Neural cell (in vitro differentiated cells): ENCODE measurements around the gene MT1M. TPM values are rescaled to one million over a fixed set of nuclear protein-coding genes. Genes with fewer than 3 reads are reported as not detected.

Experiments used
- H2AFZ ChIP-seq: fragments of 200-600, 300-800 bp; sonication (generic), shearing (Covaris generic); 2 replicates; pipeline ENCODE4 v1.6.0; 2014; ENCODE audit warnings: low read depth, mild to moderate bottlenecking, antibody characterized with exemption, low read length, moderate library complexity
- H3F3A ChIP-seq: fragments of 200-600 bp; shearing (Covaris generic); 2 replicates; pipeline ENCODE4 v1.6.1; 2016; ENCODE audit warnings: mild to moderate bottlenecking, moderate library complexity, mixed read lengths, antibody characterized with exemption, low read length; ENCODE audit not compliant: insufficient read depth, poor library complexity, severe bottlenecking
- H3K27ac ChIP-seq: fragments of 200-600, 300-800 bp; sonication (generic), shearing (Covaris generic); 2 replicates; pipeline ENCODE4 v1.5.1; 2014; ENCODE audit warnings: mild to moderate bottlenecking, low read length, moderate library complexity
- H3K27me3 ChIP-seq: fragments of 300-800, 200-600 bp; sonication (generic), shearing (Covaris generic); 2 replicates; pipeline ENCODE4 v1.6.0; 2014; ENCODE audit warnings: mild to moderate bottlenecking, low read depth, low read length, moderate library complexity; ENCODE audit not compliant: insufficient read depth
- H3K36me3 ChIP-seq: fragments of 300-800, 200-600 bp; sonication (generic), shearing (Covaris generic); 2 replicates; pipeline ENCODE4 v1.5.1; 2014; ENCODE audit warnings: mild to moderate bottlenecking, antibody characterized with exemption, low read length, moderate library complexity; ENCODE audit not compliant: insufficient read depth
- H3K4me2 ChIP-seq: fragments of 300-800, 200-600 bp; sonication (generic), shearing (Covaris generic); 2 replicates; pipeline ENCODE4 v1.6.0; 2014; ENCODE audit warnings: mild to moderate bottlenecking, low read length
- H3K4me3 ChIP-seq: fragments of 300-800, 200-600 bp; sonication (generic), shearing (Covaris generic); 2 replicates; pipeline ENCODE4 v1.5.1; 2014; ENCODE audit warnings: mild to moderate bottlenecking, low read length, moderate library complexity
- H3K79me2 ChIP-seq: fragments of 200-600 bp; shearing (Covaris generic); replicated peaks from 2 replicates; pipeline ENCODE4 v1.6.0; 2014; ENCODE audit warnings: mild to moderate bottlenecking, low read length, moderate library complexity; ENCODE audit not compliant: insufficient read depth
- H3K9ac ChIP-seq: fragments of 300-800, 200-600 bp; sonication (generic), shearing (Covaris generic); 2 replicates; pipeline ENCODE4 v1.6.1; 2016; ENCODE audit warnings: mild to moderate bottlenecking, low read length, mixed read lengths
- H3K9me2 ChIP-seq: fragments of 200-600 bp; shearing (Covaris generic); 2 replicates; pipeline ENCODE4 v1.6.1; 2016; ENCODE audit warnings: mild to moderate bottlenecking, low read length, mixed read lengths; ENCODE audit not compliant: insufficient read depth
- H3K9me3 ChIP-seq: fragments of 200-600, 300-800 bp; sonication (generic), shearing (Covaris generic); 2 replicates; pipeline ENCODE4 v1.6.1; 2016; ENCODE audit warnings: mild to moderate bottlenecking, mixed run types, low read length, moderate library complexity, mixed read lengths
- H4K20me1 ChIP-seq: fragments of 200-600 bp; shearing (Covaris generic); 2 replicates; pipeline ENCODE4 v1.6.1; 2016; ENCODE audit warnings: mild to moderate bottlenecking, mixed run types; ENCODE audit not compliant: insufficient read depth
- CTCF ChIP-seq: fragments of 450-650 bp; IDR thresholded peaks from 2 replicates; pipeline ENCODE4 v1.5.1; 2014; ENCODE audit warnings: antibody characterized with exemption, mild to moderate bottlenecking, moderate library complexity; ENCODE audit not compliant: poor library complexity, severe bottlenecking
- EP300 ChIP-seq: fragments of 450-650 bp; conservative IDR thresholded peaks from 2 replicates; pipeline ENCODE4 v1.6.1; 2014; ENCODE audit warnings: antibody characterized with exemption, mild to moderate bottlenecking, moderate library complexity; ENCODE audit not compliant: poor library complexity, severe bottlenecking
- EZH2 ChIP-seq: fragments of 200-600, 300-800 bp; shearing (Covaris generic), sonication (generic); IDR thresholded peaks from 2 replicates; pipeline ENCODE4 v1.6.1; 2014; ENCODE audit warnings: antibody characterized with exemption, low read length, borderline replicate concordance, mild to moderate bottlenecking; ENCODE audit not compliant: insufficient read depth, poor library complexity, severe bottlenecking
- MXI1 ChIP-seq: fragments of 450-650 bp; conservative IDR thresholded peaks from 2 replicates; pipeline ENCODE4 v1.6.1; 2014; ENCODE audit warnings: antibody characterized with exemption, mild to moderate bottlenecking; ENCODE audit not compliant: poor library complexity, severe bottlenecking
- POLR2AphosphoS5 ChIP-seq: IDR thresholded peaks from 2 replicates; pipeline ENCODE4 v1.6.1; 2012
- RAD21 ChIP-seq: fragments of 450-650 bp; conservative IDR thresholded peaks from 2 replicates; pipeline ENCODE4 v1.6.1; 2014; ENCODE audit warnings: antibody characterized with exemption, mild to moderate bottlenecking, moderate library complexity
- REST ChIP-seq: IDR thresholded peaks from 2 replicates; pipeline ENCODE4 v1.6.1; 2012; ENCODE audit warnings: borderline replicate concordance
- SMC3 ChIP-seq: fragments of 450-650 bp; conservative IDR thresholded peaks from 2 replicates; pipeline ENCODE4 v1.6.1; 2014; ENCODE audit warnings: antibody characterized with exemption, mild to moderate bottlenecking, moderate library complexity; ENCODE audit not compliant: poor library complexity
- TAF1 ChIP-seq: IDR thresholded peaks from 2 replicates; pipeline ENCODE4 v1.6.1; 2012; ENCODE audit warnings: low read depth
- polyA plus RNA-seq: library from polyadenylated mRNA; depleted of rRNA; stranded (reverse); fragments of >200 nt; gene quantifications from 2 replicates; pipeline ENCODE4 v1.2.3, GENCODE V29; 2014

The MT1M gene
- polyA plus RNA-seq, 1 donor from 2014 or later = not detected

DNA sequence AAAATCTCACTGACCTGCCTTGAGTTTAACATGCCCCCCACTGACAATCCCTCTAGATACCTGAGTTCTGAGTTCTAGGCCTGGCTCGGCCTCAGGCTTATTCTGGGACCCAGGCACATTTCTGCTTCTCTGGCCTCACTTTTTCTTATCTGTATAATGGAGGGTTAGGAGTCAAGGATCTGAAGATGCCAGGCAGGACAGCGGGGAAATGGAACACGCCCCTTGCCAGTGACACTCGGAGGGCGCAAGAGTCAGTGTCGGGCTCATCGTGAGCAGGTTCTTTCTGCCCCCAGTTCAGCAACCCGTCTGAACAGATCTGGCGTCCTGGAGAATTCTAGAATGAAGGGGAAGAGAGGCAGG lies 43.7 kb upstream of the MT1M start:
- Histone ChIP-seq H3F3A (no peaks in the 10 kb centered on the region), H3K9ac (peak overlapping the region; percentile 50), H4K20me1 (no peaks in the 10 kb centered on the region), H3K27me3 (peaks cover 33% of the 10 kb centered on the region), H3K9me2 (no peaks in the 10 kb centered on the region), H3K9me3 (no peaks in the 10 kb centered on the region), H2AFZ (no peak overlapping the region), H3K4me2 (no peak overlapping the region), H3K4me3 (peak overlapping the region; percentile 74), H3K27ac (no peak overlapping the region), H3K79me2 (no peaks in the 10 kb centered on the region), H3K36me3 (no peaks in the 10 kb centered on the region)
- TF ChIP-seq TAF1 (no peak), SMC3 (no peak), MXI1 (no peak), EP300 (no peak), REST (no peak), POLR2AphosphoS5 (no peak), CTCF (no peak), EZH2 (no peak), RAD21 (no peak)

DNA sequence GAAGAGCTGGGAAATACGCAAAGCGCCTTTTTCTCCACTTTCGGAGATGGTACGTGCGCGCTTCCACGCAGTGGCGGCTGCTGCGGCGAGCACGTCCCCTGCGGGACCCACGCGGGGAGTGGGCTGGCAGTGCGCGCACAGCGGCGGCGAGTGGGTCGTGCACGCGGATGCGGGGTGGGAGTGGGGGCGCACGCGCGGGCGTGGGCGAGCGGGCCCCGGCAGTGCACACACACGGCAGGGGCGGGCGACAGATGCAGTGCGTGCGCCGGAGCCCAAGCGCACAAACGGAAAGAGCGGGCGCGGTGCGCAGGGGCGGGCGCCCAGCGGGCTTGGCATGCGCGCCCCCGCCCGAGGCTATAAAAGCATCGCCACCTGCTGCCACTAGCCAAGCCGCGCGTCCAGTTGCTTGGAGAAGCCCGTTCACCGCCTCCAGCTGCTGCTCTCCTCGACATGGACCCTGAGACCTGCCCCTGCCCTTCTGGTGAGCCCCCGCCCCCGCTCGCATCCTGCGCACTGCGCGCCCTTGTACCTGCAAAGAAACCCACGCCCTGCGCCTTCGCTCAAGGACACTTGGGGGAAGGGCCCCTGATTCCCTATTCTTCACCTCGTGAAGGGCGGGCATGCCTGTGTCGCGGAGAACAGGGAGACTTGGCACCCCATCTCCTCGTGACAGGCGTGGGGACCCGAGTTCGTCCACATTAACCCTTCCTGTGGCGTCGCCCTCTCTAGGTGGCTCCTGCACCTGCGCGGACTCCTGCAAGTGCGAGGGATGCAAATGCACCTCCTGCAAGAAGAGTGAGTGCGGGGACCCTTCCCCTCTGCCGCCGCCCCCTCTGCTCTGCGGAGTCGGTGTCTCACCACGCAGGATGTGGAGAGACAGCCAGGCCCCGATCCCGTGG lies 43.1 kb upstream of the MT1M start, which contains the start of gene MT3:
Gene MT3 (plus strand): TSS at position 388 of the 899 bp plus-strand sequence. CDS start 63 bp downstream, at position 451.
- Histone ChIP-seq H2AFZ (no peak within 1 kb of the TSS), H3K79me2 (no peaks in the 10 kb centered on the region), H3K4me3 (peak within 1 kb of the TSS; percentile 74), H3K27ac (no peak within 1 kb of the TSS), H3K9ac (peak within 1 kb of the TSS; percentile 50), H3K4me2 (peak within 1 kb of the TSS; percentile 34), H3K9me2 (no peaks in the 10 kb centered on the region), H4K20me1 (no peaks in the 10 kb centered on the region), H3K9me3 (no peaks in the 10 kb centered on the region), H3F3A (no peaks in the 10 kb centered on the region), H3K27me3 (peaks cover 33% of the 10 kb centered on the region), H3K36me3 (no peaks in the 10 kb centered on the region)
- TF ChIP-seq TAF1 (no peak), CTCF (peak; percentile 40), MXI1 (peak; percentile 52), SMC3 (peak; percentile 35), RAD21 (peak; percentile 27), EZH2 (no peak)
